HEK293 (cell line): ENCODE data around the gene CNIH3.

ENCODE experiments used
- HOXA7 ChIP-seq: sonication (generic); formaldehyde crosslinking; IDR thresholded peaks from 2 replicates; pipeline ENCODE4 v1.8.1; 2022; ENCODE audit warnings: missing genetic modification reagents, borderline replicate concordance
- TSHZ1 ChIP-seq: fragments of 450-650 bp; formaldehyde crosslinking; IDR thresholded peaks from 2 replicates; pipeline ENCODE4 v1.5.1; 2016; ENCODE audit warnings: missing biosample characterization, missing genetic modification characterization, borderline replicate concordance
- YY1 ChIP-seq: fragments of 450-650 bp; formaldehyde crosslinking; IDR thresholded peaks from 2 replicates; pipeline ENCODE4 v1.5.1; 2018; ENCODE audit warnings: missing biosample characterization, missing genetic modification characterization
- ZNF146 ChIP-seq: fragments of 450-650 bp; formaldehyde crosslinking; IDR thresholded peaks from 2 replicates; pipeline ENCODE4 v1.5.1; 2016; ENCODE audit warnings: missing biosample characterization, missing genetic modification characterization
- ZNF274 ChIP-seq, 2 experiments: fragments of 200-500 bp in 1 of 2; fragments of 450-650 bp in 1 of 2; sonication (Bioruptor generic) in 1 of 2; formaldehyde crosslinking in 1 of 2; IDR thresholded peaks; 2 replicates each; pipeline versions ENCODE4 v1.5.1 to v1.6.1; 2014 to 2016; ENCODE audit warnings: borderline replicate concordance in 1 of 2, inconsistent platforms in 1 of 2, low read length in 1 of 2, missing biosample characterization in 1 of 2, missing genetic modification characterization in 1 of 2
- ZNF311 ChIP-seq: fragments of 450-650 bp; formaldehyde crosslinking; IDR thresholded peaks from 2 replicates; pipeline ENCODE4 v1.5.1; 2017; ENCODE audit warnings: missing biosample characterization, missing genetic modification characterization, borderline replicate concordance
- ZNF654 ChIP-seq: fragments of 450-650 bp; formaldehyde crosslinking; IDR thresholded peaks from 2 replicates; pipeline ENCODE4 v1.5.1; 2016; ENCODE audit warnings: low read depth, missing biosample characterization, missing genetic modification characterization
- ZNF747 ChIP-seq: fragments of 450-650 bp; formaldehyde crosslinking; IDR thresholded peaks from 2 replicates; pipeline ENCODE4 v1.5.1; 2016; ENCODE audit warnings: missing biosample characterization, missing genetic modification characterization
- ZSCAN30 ChIP-seq: fragments of 450-650 bp; IDR thresholded peaks from 2 replicates; pipeline ENCODE4 v1.5.1; 2018; ENCODE audit warnings: missing biosample characterization, mild to moderate bottlenecking, missing genetic modification characterization, moderate library complexity
- TF ChIP-seq, protein P1 (sequence below): fragments of 450-650 bp; formaldehyde crosslinking; IDR thresholded peaks from 2 replicates; pipeline ENCODE4 v1.5.1; 2016; ENCODE audit warnings: missing biosample characterization, missing genetic modification characterization
- TF ChIP-seq, protein P2 (sequence below): fragments of 450-650 bp; formaldehyde crosslinking; conservative IDR thresholded peaks from 2 replicates; pipeline ENCODE4 v1.5.1; 2016; ENCODE audit warnings: low read depth, missing biosample characterization, missing genetic modification characterization
- TF ChIP-seq, protein P3 (sequence below): fragments of 450-650 bp; formaldehyde crosslinking; IDR thresholded peaks from 2 replicates; pipeline ENCODE4 v1.5.1; 2016; ENCODE audit warnings: missing biosample characterization, missing genetic modification characterization, low read depth
- TF ChIP-seq, protein P4 (sequence below): fragments of 450-650 bp; formaldehyde crosslinking; IDR thresholded peaks from 2 replicates; pipeline ENCODE4 v1.5.1; 2016; ENCODE audit warnings: missing biosample characterization, missing genetic modification characterization

GRCh38 chr1:224759681-224760091, 143.6 kb downstream of the CNIH3 start:
- TF ChIP-seq, protein P1, sequence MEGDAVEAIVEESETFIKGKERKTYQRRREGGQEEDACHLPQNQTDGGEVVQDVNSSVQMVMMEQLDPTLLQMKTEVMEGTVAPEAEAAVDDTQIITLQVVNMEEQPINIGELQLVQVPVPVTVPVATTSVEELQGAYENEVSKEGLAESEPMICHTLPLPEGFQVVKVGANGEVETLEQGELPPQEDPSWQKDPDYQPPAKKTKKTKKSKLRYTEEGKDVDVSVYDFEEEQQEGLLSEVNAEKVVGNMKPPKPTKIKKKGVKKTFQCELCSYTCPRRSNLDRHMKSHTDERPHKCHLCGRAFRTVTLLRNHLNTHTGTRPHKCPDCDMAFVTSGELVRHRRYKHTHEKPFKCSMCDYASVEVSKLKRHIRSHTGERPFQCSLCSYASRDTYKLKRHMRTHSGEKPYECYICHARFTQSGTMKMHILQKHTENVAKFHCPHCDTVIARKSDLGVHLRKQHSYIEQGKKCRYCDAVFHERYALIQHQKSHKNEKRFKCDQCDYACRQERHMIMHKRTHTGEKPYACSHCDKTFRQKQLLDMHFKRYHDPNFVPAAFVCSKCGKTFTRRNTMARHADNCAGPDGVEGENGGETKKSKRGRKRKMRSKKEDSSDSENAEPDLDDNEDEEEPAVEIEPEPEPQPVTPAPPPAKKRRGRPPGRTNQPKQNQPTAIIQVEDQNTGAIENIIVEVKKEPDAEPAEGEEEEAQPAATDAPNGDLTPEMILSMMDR (tag by site-specific recombination) = no peak
- TF ChIP-seq ZNF311 (tag by site-specific recombination) (no peak), HOXA7 (no peak), ZSCAN30 (no peak), ZNF146 (tag by site-specific recombination) (no peak), YY1 (tag by site-specific recombination) (no peak), ZNF747 (tag by site-specific recombination) (no peak), ZNF654 (no peak), ZNF274 (IDR thresholded peaks at IDR 0.05; ENCODE audit: low read length) (no peak), ZNF274 (tag by site-specific recombination; IDR thresholded peaks at IDR 0.05; ENCODE audit: borderline replicate concordance) (no peak), TSHZ1 (tag by site-specific recombination) (no peak)
- TF ChIP-seq, protein P2, sequence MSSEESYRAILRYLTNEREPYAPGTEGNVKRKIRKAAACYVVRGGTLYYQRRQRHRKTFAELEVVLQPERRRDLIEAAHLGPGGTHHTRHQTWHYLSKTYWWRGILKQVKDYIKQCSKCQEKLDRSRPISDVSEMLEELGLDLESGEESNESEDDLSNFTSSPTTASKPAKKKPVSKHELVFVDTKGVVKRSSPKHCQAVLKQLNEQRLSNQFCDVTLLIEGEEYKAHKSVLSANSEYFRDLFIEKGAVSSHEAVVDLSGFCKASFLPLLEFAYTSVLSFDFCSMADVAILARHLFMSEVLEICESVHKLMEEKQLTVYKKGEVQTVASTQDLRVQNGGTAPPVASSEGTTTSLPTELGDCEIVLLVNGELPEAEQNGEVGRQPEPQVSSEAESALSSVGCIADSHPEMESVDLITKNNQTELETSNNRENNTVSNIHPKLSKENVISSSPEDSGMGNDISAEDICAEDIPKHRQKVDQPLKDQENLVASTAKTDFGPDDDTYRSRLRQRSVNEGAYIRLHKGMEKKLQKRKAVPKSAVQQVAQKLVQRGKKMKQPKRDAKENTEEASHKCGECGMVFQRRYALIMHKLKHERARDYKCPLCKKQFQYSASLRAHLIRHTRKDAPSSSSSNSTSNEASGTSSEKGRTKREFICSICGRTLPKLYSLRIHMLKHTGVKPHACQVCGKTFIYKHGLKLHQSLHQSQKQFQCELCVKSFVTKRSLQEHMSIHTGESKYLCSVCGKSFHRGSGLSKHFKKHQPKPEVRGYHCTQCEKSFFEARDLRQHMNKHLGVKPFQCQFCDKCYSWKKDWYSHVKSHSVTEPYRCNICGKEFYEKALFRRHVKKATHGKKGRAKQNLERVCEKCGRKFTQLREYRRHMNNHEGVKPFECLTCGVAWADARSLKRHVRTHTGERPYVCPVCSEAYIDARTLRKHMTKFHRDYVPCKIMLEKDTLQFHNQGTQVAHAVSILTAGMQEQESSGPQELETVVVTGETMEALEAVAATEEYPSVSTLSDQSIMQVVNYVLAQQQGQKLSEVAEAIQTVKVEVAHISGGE = no peak
- TF ChIP-seq, protein P3, sequence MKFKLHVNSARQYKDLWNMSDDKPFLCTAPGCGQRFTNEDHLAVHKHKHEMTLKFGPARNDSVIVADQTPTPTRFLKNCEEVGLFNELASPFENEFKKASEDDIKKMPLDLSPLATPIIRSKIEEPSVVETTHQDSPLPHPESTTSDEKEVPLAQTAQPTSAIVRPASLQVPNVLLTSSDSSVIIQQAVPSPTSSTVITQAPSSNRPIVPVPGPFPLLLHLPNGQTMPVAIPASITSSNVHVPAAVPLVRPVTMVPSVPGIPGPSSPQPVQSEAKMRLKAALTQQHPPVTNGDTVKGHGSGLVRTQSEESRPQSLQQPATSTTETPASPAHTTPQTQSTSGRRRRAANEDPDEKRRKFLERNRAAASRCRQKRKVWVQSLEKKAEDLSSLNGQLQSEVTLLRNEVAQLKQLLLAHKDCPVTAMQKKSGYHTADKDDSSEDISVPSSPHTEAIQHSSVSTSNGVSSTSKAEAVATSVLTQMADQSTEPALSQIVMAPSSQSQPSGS (tag by site-specific recombination) = no peak
- TF ChIP-seq, protein P4, sequence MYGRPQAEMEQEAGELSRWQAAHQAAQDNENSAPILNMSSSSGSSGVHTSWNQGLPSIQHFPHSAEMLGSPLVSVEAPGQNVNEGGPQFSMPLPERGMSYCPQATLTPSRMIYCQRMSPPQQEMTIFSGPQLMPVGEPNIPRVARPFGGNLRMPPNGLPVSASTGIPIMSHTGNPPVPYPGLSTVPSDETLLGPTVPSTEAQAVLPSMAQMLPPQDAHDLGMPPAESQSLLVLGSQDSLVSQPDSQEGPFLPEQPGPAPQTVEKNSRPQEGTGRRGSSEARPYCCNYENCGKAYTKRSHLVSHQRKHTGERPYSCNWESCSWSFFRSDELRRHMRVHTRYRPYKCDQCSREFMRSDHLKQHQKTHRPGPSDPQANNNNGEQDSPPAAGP (tag by site-specific recombination) = no peak
